HepG2 (cell line): ENCODE data around the gene SUCLG2. TPM values are rescaled to one million over a fixed set of nuclear protein-coding genes. Genes with fewer than 3 reads are reported as not detected.

Experiments used
- GATAD1 ChIP-seq: IDR thresholded peaks from 2 replicates; pipeline ENCODE4 v1.6.1; 2016; ENCODE audit warnings: missing genetic modification reagents, missing compliant biosample characterization
- JUN ChIP-seq: sonication (generic); formaldehyde crosslinking; IDR thresholded peaks from 2 replicates; pipeline ENCODE4 v1.4.0; 2020; ENCODE audit warnings: mild to moderate bottlenecking, missing genetic modification reagents
- NR1H2 ChIP-seq: sonication (generic); formaldehyde crosslinking; IDR thresholded peaks from 2 replicates; pipeline ENCODE4 v1.8.1; 2022; ENCODE audit warnings: low read depth, missing genetic modification reagents, borderline replicate concordance
- POLR2AphosphoS5 ChIP-seq: IDR thresholded peaks from 2 replicates; pipeline ENCODE4 v1.6.1; 2012; ENCODE audit warnings: low read depth, low read length
- SP140L ChIP-seq: sonication (generic); formaldehyde crosslinking; IDR thresholded peaks from 2 replicates; pipeline ENCODE4 v1.4.0; 2020; ENCODE audit warnings: missing genetic modification reagents, borderline replicate concordance
- ZBTB8A ChIP-seq: sonication (generic); formaldehyde crosslinking; IDR thresholded peaks from 2 replicates; pipeline ENCODE4 v1.4.0; 2020; ENCODE audit warnings: mild to moderate bottlenecking, low read depth, missing genetic modification reagents, borderline replicate concordance
- ZMAT3 ChIP-seq: sonication (generic); formaldehyde crosslinking; conservative IDR thresholded peaks from 2 replicates; pipeline ENCODE4 v1.7.0; 2021; ENCODE audit warnings: missing genetic modification reagents
- ZNF546 ChIP-seq: sonication (generic); formaldehyde crosslinking; conservative IDR thresholded peaks from 2 replicates; pipeline ENCODE4 v1.8.1; 2023; ENCODE audit warnings: mild to moderate bottlenecking, missing genetic modification reagents
- ZNF782 ChIP-seq: sonication (generic); formaldehyde crosslinking; IDR thresholded peaks from 2 replicates; pipeline ENCODE4 v1.4.0; 2020; ENCODE audit warnings: missing genetic modification reagents, mild to moderate bottlenecking, borderline replicate concordance
- polyA plus RNA-seq, 8 experiments: library from polyadenylated mRNA; depleted of rRNA in 3 of 8; stranded (reverse) in 7 of 8; unstranded in 1 of 8; fragments of >200 nt; fragmentation: Illumina TruSeq in 4 of 8; extraction: Trizol in 4 of 8; gene quantifications; 2 replicates each; pipeline versions ENCODE4 v1.2.1 to v1.2.3, GENCODE V29; 2011 to 2016; ENCODE audit warnings: low read depth in 4 of 8, missing spikeins in 1 of 8, mixed read lengths in 1 of 8; ENCODE audit not compliant: insufficient read depth in 1 of 8
- total RNA-seq, 5 experiments: library from RNA; depleted of rRNA; stranded (reverse); fragments of >200 nt; fragmentation: Illumina TruSeq; extraction: Trizol; gene quantifications; 2 replicates each; pipeline ENCODE4 v1.2.3, GENCODE V29; 2016; ENCODE audit warnings: low read depth in 1 of 5
- TF ChIP-seq, protein P1 (sequence below): sonication (generic); formaldehyde crosslinking; conservative IDR thresholded peaks from 2 replicates; pipeline ENCODE4 v1.8.0; 2022; ENCODE audit warnings: missing genetic modification reagents
- TF ChIP-seq, protein P2 (sequence below), 2 experiments: IDR thresholded peaks; 2 replicates each; pipeline ENCODE4 v1.6.1; 2011 to 2012; ENCODE audit warnings: low read length in 2 of 2, borderline replicate concordance in 1 of 2, low read depth in 1 of 2, mild to moderate bottlenecking in 1 of 2, moderate library complexity in 1 of 2
- TF ChIP-seq, protein P3 (sequence below): sonication (generic); formaldehyde crosslinking; IDR thresholded peaks from 2 replicates; pipeline ENCODE4 v1.4.0; 2020; ENCODE audit warnings: missing genetic modification reagents, borderline replicate concordance
- TF ChIP-seq, protein P4 (sequence below): sonication (generic); formaldehyde crosslinking; IDR thresholded peaks from 2 replicates; pipeline ENCODE4 v1.4.0; 2020; ENCODE audit warnings: missing genetic modification reagents
- TF ChIP-seq, protein P5 (sequence below): sonication (generic); formaldehyde crosslinking; IDR thresholded peaks from 2 replicates; pipeline ENCODE4 v1.8.0; 2022; ENCODE audit warnings: missing genetic modification reagents, mild to moderate bottlenecking, moderate library complexity, borderline replicate concordance

Gene SUCLG2
- total and polyA plus RNA-seq, 2 of the 13 experiments (the other 11 are each of a cell fraction or from before 2014, with no cell fraction given): 21.4 to 64.9 TPM

DNA sequence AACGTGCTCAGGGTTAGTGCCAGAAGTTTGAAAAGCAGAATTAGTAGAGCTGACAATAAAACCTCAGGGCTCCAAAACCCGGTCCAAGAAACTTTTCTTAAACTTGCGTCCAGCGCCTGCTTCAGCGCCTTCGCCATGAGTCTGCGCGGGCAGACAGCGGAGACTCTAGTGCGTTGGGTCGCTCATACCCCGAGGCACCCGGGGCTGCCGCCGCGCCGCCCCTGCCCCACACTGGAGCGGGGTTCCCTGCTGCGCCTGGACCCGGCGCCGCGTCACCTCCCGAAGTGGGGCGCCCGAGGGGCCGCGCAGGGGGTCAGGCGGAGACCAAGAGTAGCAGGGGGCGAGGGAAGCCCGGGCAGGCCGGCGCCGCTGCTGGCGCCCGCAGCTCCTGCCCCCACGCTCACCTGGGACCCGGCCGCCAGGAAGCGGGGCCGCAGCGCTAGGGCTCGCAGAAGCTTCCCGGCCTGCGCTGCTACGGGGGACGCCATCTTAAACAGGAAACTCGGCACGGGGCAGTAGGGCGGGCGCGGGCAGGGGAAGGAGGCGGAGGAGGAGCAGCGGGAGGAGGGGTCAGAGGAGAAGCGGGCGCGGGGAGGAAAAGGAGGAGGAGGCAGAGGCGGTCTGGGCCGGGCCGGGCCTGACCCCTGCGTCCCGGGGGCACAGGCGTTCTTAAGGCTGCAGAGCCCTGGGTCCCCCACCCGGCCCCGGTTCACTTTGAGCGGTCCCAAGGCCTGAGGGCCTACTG lies at the start of gene SUCLG2 (continued):
- TF ChIP-seq, protein P1, sequence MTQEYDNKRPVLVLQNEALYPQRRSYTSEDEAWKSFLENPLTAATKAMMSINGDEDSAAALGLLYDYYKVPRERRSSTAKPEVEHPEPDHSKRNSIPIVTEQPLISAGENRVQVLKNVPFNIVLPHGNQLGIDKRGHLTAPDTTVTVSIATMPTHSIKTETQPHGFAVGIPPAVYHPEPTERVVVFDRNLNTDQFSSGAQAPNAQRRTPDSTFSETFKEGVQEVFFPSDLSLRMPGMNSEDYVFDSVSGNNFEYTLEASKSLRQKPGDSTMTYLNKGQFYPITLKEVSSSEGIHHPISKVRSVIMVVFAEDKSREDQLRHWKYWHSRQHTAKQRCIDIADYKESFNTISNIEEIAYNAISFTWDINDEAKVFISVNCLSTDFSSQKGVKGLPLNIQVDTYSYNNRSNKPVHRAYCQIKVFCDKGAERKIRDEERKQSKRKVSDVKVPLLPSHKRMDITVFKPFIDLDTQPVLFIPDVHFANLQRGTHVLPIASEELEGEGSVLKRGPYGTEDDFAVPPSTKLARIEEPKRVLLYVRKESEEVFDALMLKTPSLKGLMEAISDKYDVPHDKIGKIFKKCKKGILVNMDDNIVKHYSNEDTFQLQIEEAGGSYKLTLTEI (CRISPR knock-in tag): no peak
- TF ChIP-seq SP140L (no peak), ZNF546 (CRISPR knock-in tag) (0 out of 2 replicates have a peak, but pooled peaks have one; percentile 69), POLR2AphosphoS5 (peak; percentile 82), ZMAT3 (no peak), NR1H2 (CRISPR knock-in tag) (0 out of 2 replicates have a peak, but pooled peaks have one; percentile 53), ZBTB8A (CRISPR knock-in tag) (no peak), GATAD1 (peak; percentile 51), JUN (CRISPR knock-in tag) (no peak), ZNF782 (no peak)
- TF ChIP-seq, protein P2, sequence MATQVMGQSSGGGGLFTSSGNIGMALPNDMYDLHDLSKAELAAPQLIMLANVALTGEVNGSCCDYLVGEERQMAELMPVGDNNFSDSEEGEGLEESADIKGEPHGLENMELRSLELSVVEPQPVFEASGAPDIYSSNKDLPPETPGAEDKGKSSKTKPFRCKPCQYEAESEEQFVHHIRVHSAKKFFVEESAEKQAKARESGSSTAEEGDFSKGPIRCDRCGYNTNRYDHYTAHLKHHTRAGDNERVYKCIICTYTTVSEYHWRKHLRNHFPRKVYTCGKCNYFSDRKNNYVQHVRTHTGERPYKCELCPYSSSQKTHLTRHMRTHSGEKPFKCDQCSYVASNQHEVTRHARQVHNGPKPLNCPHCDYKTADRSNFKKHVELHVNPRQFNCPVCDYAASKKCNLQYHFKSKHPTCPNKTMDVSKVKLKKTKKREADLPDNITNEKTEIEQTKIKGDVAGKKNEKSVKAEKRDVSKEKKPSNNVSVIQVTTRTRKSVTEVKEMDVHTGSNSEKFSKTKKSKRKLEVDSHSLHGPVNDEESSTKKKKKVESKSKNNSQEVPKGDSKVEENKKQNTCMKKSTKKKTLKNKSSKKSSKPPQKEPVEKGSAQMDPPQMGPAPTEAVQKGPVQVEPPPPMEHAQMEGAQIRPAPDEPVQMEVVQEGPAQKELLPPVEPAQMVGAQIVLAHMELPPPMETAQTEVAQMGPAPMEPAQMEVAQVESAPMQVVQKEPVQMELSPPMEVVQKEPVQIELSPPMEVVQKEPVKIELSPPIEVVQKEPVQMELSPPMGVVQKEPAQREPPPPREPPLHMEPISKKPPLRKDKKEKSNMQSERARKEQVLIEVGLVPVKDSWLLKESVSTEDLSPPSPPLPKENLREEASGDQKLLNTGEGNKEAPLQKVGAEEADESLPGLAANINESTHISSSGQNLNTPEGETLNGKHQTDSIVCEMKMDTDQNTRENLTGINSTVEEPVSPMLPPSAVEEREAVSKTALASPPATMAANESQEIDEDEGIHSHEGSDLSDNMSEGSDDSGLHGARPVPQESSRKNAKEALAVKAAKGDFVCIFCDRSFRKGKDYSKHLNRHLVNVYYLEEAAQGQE (IDR thresholded peaks at IDR 0.05; ENCODE audit: borderline replicate concordance in 1 of 2, low read depth in 1 of 2, low read length in 2 of 2): no peak
- TF ChIP-seq, protein P3, sequence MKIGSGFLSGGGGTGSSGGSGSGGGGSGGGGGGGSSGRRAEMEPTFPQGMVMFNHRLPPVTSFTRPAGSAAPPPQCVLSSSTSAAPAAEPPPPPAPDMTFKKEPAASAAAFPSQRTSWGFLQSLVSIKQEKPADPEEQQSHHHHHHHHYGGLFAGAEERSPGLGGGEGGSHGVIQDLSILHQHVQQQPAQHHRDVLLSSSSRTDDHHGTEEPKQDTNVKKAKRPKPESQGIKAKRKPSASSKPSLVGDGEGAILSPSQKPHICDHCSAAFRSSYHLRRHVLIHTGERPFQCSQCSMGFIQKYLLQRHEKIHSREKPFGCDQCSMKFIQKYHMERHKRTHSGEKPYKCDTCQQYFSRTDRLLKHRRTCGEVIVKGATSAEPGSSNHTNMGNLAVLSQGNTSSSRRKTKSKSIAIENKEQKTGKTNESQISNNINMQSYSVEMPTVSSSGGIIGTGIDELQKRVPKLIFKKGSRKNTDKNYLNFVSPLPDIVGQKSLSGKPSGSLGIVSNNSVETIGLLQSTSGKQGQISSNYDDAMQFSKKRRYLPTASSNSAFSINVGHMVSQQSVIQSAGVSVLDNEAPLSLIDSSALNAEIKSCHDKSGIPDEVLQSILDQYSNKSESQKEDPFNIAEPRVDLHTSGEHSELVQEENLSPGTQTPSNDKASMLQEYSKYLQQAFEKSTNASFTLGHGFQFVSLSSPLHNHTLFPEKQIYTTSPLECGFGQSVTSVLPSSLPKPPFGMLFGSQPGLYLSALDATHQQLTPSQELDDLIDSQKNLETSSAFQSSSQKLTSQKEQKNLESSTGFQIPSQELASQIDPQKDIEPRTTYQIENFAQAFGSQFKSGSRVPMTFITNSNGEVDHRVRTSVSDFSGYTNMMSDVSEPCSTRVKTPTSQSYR (CRISPR knock-in tag): no peak
- TF ChIP-seq, protein P4, sequence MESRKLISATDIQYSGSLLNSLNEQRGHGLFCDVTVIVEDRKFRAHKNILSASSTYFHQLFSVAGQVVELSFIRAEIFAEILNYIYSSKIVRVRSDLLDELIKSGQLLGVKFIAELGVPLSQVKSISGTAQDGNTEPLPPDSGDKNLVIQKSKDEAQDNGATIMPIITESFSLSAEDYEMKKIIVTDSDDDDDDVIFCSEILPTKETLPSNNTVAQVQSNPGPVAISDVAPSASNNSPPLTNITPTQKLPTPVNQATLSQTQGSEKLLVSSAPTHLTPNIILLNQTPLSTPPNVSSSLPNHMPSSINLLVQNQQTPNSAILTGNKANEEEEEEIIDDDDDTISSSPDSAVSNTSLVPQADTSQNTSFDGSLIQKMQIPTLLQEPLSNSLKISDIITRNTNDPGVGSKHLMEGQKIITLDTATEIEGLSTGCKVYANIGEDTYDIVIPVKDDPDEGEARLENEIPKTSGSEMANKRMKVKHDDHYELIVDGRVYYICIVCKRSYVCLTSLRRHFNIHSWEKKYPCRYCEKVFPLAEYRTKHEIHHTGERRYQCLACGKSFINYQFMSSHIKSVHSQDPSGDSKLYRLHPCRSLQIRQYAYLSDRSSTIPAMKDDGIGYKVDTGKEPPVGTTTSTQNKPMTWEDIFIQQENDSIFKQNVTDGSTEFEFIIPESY (CRISPR knock-in tag): no peak
- TF ChIP-seq, protein P5, sequence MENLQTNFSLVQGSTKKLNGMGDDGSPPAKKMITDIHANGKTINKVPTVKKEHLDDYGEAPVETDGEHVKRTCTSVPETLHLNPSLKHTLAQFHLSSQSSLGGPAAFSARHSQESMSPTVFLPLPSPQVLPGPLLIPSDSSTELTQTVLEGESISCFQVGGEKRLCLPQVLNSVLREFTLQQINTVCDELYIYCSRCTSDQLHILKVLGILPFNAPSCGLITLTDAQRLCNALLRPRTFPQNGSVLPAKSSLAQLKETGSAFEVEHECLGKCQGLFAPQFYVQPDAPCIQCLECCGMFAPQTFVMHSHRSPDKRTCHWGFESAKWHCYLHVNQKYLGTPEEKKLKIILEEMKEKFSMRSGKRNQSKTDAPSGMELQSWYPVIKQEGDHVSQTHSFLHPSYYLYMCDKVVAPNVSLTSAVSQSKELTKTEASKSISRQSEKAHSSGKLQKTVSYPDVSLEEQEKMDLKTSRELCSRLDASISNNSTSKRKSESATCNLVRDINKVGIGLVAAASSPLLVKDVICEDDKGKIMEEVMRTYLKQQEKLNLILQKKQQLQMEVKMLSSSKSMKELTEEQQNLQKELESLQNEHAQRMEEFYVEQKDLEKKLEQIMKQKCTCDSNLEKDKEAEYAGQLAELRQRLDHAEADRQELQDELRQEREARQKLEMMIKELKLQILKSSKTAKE (CRISPR knock-in tag): no peak
